GM18858 (cell line): ENCODE data around the gene GOT1.

Experiments used
- ATAC-seq: cut with Tn5 transposase; IDR thresholded peaks from one replicate; pipeline ENCODE4 v1.9.1; 2021; ENCODE audit not compliant: unreplicated experiment

The GOT1 gene

GRCh38 chr10:99430451-99431189 lies at the start of gene GOT1:
GOT1 (minus strand) TSS chr10:99430624; CDS start chr10:99430565, 59 bp downstream.
- ATAC-seq: peak; percentile 95

GRCh38 chr10:99470327-99470726 lies 39.9 kb upstream of the GOT1 start:
- no peak for ATAC-seq

GRCh38 chr10:99467236-99467999 lies 37.0 kb upstream of the GOT1 start:
- no peak for ATAC-seq

DNA sequence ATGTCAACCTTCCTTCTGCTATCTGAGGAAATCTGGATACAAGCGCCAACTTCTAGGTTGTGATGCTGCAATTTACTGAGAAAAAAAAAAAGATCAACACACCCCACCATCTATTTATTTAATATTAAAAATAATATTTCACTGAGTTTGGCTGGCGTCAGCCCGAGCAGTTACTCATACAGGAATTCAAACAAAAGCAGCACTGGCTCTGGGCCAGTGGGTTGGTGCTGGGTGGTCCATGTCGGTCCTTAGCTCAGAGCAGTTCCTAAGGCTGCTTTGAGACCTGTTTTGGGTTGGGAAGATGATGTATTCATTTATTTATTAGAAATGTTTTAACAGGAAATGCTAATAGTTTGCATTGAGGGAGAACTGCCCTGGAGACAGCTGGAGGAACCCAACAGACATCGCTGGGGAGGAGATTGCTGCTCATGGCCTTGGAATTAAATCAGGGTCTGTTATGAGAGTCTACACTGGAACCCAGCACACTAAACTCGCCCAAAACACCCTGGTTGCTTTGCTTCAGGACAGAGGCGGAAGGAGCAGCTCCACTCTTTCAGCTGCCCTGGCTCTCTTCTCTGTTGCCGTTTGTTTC lies 36.3 kb upstream of the GOT1 start:
- no peak for ATAC-seq

DNA sequence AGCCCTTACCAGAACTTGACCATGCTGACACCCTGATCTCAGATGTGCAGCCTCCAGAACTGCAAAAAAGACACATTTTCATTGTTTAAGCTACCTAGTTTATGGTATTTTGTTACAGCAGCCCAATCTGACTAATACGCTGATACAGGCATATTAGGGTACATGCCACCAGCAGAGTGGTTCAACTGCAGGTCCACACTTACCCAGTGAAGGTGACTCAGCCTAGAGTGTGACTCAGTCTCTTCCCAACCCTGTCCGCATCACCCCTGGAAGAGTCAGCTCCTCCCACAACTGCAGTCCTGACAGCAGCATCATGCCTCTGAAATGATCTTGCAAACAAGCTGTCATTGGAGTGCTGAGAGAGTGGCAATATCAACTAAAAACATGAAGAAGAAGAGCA lies 30.8 kb upstream of the GOT1 start:
- no peak for ATAC-seq

DNA sequence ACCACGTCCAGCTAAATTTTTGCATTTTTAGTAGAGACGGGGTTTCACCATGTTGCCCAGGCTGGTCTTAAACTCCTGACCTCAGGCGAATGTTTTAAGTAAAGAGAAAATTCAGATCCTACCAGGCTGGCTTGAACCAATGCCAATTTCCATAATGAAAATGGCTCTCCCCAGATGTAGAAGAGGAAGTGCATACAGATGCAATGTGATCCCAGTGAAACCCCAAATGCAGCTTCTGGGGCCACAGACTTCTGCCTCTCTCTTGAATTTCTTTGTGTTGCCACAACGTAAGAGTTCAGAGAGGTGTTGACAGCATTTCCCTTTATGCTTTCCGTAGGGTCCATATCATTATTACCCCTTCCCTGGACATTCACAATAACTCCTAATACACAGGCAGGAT lies 29.6 kb upstream of the GOT1 start:
- ATAC-seq: no peak

DNA sequence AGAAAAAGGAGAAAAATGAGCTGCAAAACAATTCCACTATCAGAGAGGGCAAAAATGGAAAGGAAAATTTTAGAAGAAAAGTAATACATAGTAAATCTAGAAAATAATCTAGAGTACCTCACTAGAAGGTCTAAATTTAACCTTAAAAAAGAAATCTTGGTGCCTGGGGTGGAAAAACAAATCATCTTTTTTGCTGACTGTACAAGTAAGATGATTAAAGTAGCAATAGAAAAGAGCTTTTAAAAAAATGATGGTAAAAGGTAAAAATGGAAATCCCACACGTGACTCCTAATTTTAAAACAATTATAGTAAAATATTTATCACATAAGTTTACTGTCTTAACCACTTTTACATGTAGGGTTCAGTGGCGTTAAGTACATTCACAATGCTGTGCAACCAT lies 28.8 kb upstream of the GOT1 start:
- ATAC-seq: no peak

GRCh38 chr10:99457813-99458212 lies 27.4 kb upstream of the GOT1 start:
- ATAC-seq: no peak

- ATAC-seq: no peak
Observed at GRCh38 chr10:99456931-99457288, 26.5 kb upstream of the GOT1 start.

DNA sequence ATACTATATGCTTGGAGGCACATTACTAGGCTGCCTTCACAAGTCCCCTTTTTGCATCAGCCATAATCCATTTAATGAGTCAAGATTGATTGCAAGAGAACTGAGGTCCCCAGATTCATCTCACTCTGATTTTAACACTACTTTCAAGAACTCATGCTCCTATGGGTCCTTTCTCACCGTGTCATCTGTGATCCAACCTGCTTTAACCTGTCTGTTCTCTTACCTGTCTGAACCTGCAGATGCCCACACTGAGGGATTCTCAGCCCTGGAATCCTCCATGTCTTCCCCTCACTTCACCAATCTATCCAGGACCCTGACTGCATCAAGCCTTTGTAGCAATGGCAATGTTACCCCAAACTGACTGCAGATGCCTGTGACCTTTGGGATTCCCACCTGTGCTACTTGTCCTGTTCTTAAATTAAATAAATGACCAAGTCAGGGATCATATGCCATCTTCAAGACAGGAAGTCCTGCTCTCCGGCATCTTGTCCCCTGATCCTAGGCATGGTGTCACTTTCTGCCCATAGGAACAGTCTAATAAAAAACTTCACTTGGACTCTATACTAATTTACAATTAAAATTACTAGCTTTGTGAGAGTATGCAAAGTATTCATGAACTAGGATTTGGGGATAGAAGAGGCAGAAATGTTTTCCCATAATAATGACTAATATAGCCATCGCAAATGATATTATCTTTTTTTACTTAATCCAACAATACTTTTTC lies 25.9 kb upstream of the GOT1 start:
- no peak for ATAC-seq

DNA sequence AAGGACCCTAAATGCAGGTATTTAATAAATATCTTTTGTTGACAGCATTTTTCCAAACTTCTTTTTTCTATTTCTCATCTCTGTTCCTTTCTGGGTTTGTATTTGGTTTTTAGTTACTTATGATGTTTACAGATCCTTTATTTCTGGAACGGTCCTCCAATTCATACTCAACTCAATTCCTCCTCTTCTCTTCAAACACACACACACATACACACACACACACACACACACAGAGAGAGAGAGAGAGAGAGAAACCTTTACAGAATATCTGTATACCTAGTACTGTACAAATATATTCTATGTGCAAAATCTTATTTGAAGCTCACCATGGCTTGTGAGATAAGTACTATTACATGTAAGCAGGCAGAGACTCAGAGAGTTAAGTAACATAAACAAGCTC lies 21.6 kb upstream of the GOT1 start:
- no peak for ATAC-seq

DNA sequence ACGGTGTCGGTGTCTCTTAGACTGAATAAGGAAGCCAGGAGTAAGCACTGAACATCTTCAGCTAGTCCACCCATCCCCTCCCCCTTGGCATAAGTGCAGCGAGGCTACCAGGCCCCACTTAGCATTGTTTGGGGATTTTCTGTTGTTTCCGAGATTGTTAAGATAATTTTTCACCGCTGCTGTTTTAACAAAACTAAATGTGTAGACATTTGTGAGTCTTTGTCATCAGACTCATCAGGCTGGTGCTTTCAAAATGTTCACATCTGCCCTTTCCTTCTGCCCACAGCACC lies 21.0 kb upstream of the GOT1 start:
- ATAC-seq: no peak

- ATAC-seq: no peak
Observed at GRCh38 chr10:99450624-99451498, 20.4 kb upstream of the GOT1 start.

GRCh38 chr10:99450156-99450555 lies 19.7 kb upstream of the GOT1 start:
- no peak for ATAC-seq

- ATAC-seq: no peak
Observed at GRCh38 chr10:99449023-99449422, 18.6 kb upstream of the GOT1 start.

DNA sequence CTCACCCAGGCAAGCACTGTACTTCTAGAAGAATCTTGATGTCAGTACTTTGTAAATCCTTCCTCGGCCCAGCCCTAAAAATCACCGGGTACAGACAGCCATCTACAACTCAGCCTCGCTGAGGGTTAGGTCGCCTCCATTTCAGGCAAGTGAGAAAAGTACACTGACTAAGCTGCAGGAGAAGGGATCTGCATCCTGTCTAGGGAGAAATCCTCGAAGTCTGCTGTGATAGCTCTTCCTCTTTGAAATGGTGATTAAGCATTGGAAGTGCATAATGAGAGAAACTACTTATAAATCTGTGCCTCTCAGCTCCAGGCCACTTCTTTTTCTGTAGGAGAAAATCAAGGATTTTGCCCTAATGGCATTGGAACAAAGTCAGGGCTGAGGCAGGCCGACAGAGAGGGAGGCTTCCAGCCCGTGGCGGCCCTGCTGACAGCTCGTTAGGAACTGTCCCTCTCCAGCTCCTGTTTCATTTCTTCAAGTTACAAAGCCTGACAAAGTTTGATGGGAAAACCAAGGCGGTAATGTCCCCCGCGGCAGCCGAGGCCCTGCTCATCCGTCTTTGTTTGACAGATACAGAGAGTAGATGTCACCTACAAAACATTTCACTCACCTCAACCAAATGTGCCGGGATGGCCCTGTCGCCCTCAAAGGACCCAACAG lies 14.1 kb upstream of the GOT1 start:
- no peak for ATAC-seq

GRCh38 chr10:99443500-99443899 lies 13.1 kb upstream of the GOT1 start:
- ATAC-seq: no peak

GRCh38 chr10:99442394-99442793 lies 12.0 kb upstream of the GOT1 start:
- no peak for ATAC-seq

- no peak for ATAC-seq
Observed at GRCh38 chr10:99438890-99439289, 8.5 kb upstream of the GOT1 start.

DNA sequence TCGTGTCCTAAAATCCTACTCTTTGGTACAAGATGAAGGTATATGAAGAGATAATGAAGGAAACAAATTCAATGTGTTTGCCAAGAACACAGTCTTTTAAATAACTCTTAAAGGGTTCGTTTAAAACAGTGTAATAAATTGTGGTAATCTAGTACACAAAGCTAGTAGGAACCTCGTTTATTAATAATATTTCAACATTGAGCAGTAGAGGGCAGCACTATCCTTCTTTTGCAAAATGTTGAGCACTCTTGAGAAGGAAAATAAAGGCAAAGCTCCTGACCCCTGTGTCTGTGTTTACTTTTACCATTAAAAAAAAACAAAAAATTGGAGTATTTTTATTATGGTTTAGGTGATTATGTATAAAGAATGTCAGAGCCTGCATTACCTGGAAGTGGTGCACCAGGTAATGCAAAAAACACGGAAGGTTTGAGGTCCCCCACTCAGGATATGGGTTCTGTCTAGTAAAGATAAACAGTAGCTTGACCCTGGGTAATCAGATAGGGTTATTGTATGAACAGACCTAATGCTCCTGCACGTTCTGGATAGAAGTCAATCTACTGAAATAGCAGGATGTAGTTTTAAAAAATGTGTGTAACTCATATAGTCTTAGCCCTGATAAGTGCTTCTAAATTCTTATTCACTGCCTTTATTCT lies 5.7 kb upstream of the GOT1 start:
- ATAC-seq: no peak
